Activated naive CD8-positive, alpha-beta T cell treated with anti-CD3 and anti-CD28 coated beads, Interleukin-2, amount 50 U/mL, for 24 hours (primary cell): ENCODE measurements around the gene OTOP3.
"Not testable (repeated sequence)": the region's sequence is repeated elsewhere in the genome, so short reads cannot be mapped to it uniquely, and the experiment has no call there.

ENCODE experiments used
- ATAC-seq: fragments of 150-1000 bp; cut with Tn5 transposase; one replicate; pipeline ENCODE4 v1.10.0; 2021
- DNase-seq: peaks from one replicate; pipeline ENCODE4 v3.0.0; 2021
- H3K27ac Mint-ChIP-seq: one replicate; pipeline ENCODE4 v1.8.0; 2021; ENCODE audit warnings: mild to moderate bottlenecking, mixed read lengths
- H3K27me3 Mint-ChIP-seq: one replicate; pipeline ENCODE4 v1.8.0; 2021; ENCODE audit warnings: mixed read lengths
- H3K36me3 Mint-ChIP-seq: one replicate; pipeline ENCODE4 v1.8.0; 2021; ENCODE audit warnings: low read depth, mixed read lengths
- H3K4me1 Mint-ChIP-seq: one replicate; pipeline ENCODE4 v1.8.0; 2021; ENCODE audit warnings: mixed read lengths
- H3K4me3 Mint-ChIP-seq: one replicate; pipeline ENCODE4 v1.8.0; 2021; ENCODE audit warnings: mild to moderate bottlenecking, moderate library complexity, mixed read lengths
- H3K9me3 Mint-ChIP-seq: one replicate; pipeline ENCODE4 v1.8.0; 2021; ENCODE audit warnings: mixed read lengths

OTOP3 gene

GRCh38 chr17:74904687-74905409 is 30.9 kb upstream of the OTOP3 start:
- H3K27ac Mint-ChIP-seq = no peak overlapping the region
- no peaks in the 10 kb centered on the region for H3K36me3 Mint-ChIP-seq
- no peaks in the 10 kb centered on the region for H3K4me1 Mint-ChIP-seq
- no peak for ATAC-seq
- DNase-seq = no peak
- peaks cover 13% of the 10 kb centered on the region for H3K27me3 Mint-ChIP-seq
- no peak overlapping the region for H3K4me3 Mint-ChIP-seq
- H3K9me3 Mint-ChIP-seq = no peaks in the 10 kb centered on the region

GRCh38 chr17:74906214-74906793 is 29.4 kb upstream of the OTOP3 start:
- H3K36me3 Mint-ChIP-seq, H3K4me1 Mint-ChIP-seq, H3K9me3 Mint-ChIP-seq, DNase-seq, H3K4me3 Mint-ChIP-seq, H3K27ac Mint-ChIP-seq, ATAC-seq: not testable (repeated sequence)
- H3K27me3 Mint-ChIP-seq = peaks cover 13% of the 10 kb centered on the region

- ATAC-seq (no peak), DNase-seq (no peak)
- Mint-ChIP-seq H3K27ac (no peak overlapping the region), H3K4me1 (no peaks in the 10 kb centered on the region), H3K4me3 (no peak overlapping the region), H3K9me3 (no peaks in the 10 kb centered on the region), H3K27me3 (peaks cover 7% of the 10 kb centered on the region), H3K36me3 (no peaks in the 10 kb centered on the region)
These were observed 28.7 kb upstream of the OTOP3 start for GRCh38 chr17:74907012-74907411.

GRCh38 chr17:74909097-74909496 is 26.6 kb upstream of the OTOP3 start:
- not testable (repeated sequence) for H3K4me3 Mint-ChIP-seq, ATAC-seq, H3K27ac Mint-ChIP-seq, H3K4me1 Mint-ChIP-seq, H3K27me3 Mint-ChIP-seq, DNase-seq, H3K9me3 Mint-ChIP-seq, H3K36me3 Mint-ChIP-seq

- H3K4me3 Mint-ChIP-seq, H3K9me3 Mint-ChIP-seq, H3K27ac Mint-ChIP-seq, H3K27me3 Mint-ChIP-seq, DNase-seq, H3K36me3 Mint-ChIP-seq, ATAC-seq, H3K4me1 Mint-ChIP-seq: not testable (repeated sequence)
These were observed 24.3 kb upstream of the OTOP3 start for GRCh38 chr17:74911423-74911822.

- Mint-ChIP-seq H3K27me3 (peaks cover 22% of the 10 kb centered on the region), H3K4me3 (no peak overlapping the region), H3K9me3 (no peaks in the 10 kb centered on the region), H3K27ac (no peak overlapping the region), H3K36me3 (no peaks in the 10 kb centered on the region), H3K4me1 (no peaks in the 10 kb centered on the region)
- DNase-seq (no peak), ATAC-seq (no peak)
These were observed 19.4 kb upstream of the OTOP3 start for GRCh38 chr17:74916136-74916850.

- H3K4me1 Mint-ChIP-seq = no peaks in the 10 kb centered on the region
- H3K4me3 Mint-ChIP-seq = no peak overlapping the region
- H3K36me3 Mint-ChIP-seq = no peaks in the 10 kb centered on the region
- DNase-seq (no peak), ATAC-seq (no peak)
- H3K27ac Mint-ChIP-seq = no peak overlapping the region
- peaks cover 28% of the 10 kb centered on the region for H3K27me3 Mint-ChIP-seq
- no peaks in the 10 kb centered on the region for H3K9me3 Mint-ChIP-seq
These were observed 18.9 kb upstream of the OTOP3 start for GRCh38 chr17:74916851-74917199.

GRCh38 chr17:74917430-74917829 is 18.3 kb upstream of the OTOP3 start:
- peaks cover under 1% of the 10 kb centered on the region for H3K4me1 Mint-ChIP-seq
- no peak overlapping the region for H3K27ac Mint-ChIP-seq
- no peak overlapping the region for H3K4me3 Mint-ChIP-seq
- H3K9me3 Mint-ChIP-seq = no peaks in the 10 kb centered on the region
- ATAC-seq (no peak), DNase-seq (no peak)
- H3K27me3 Mint-ChIP-seq = peaks cover 32% of the 10 kb centered on the region
- H3K36me3 Mint-ChIP-seq = no peaks in the 10 kb centered on the region

GRCh38 chr17:74918906-74919305 is 16.8 kb upstream of the OTOP3 start:
- Mint-ChIP-seq H3K4me3 (no peak overlapping the region), H3K27me3 (peaks cover 42% of the 10 kb centered on the region), H3K4me1 (peaks cover 3% of the 10 kb centered on the region), H3K9me3 (no peaks in the 10 kb centered on the region), H3K36me3 (no peaks in the 10 kb centered on the region), H3K27ac (no peak overlapping the region)
- DNase-seq (no peak), ATAC-seq (no peak)

GRCh38 chr17:74919440-74920305 is 16.0 kb upstream of the OTOP3 start:
- no peaks in the 10 kb centered on the region for H3K36me3 Mint-ChIP-seq
- H3K27me3 Mint-ChIP-seq = peaks cover 44% of the 10 kb centered on the region
- no peak overlapping the region for H3K4me3 Mint-ChIP-seq
- no peak overlapping the region for H3K27ac Mint-ChIP-seq
- DNase-seq (peak; percentile 22), ATAC-seq (peak; percentile 30)
- H3K9me3 Mint-ChIP-seq = no peaks in the 10 kb centered on the region
- peaks cover 6% of the 10 kb centered on the region for H3K4me1 Mint-ChIP-seq

GRCh38 chr17:74920306-74920620 is 15.4 kb upstream of the OTOP3 start:
- no peak for DNase-seq
- no peak overlapping the region for H3K27ac Mint-ChIP-seq
- no peak for ATAC-seq
- H3K4me3 Mint-ChIP-seq = no peak overlapping the region
- peaks cover 6% of the 10 kb centered on the region for H3K4me1 Mint-ChIP-seq
- peaks cover 50% of the 10 kb centered on the region for H3K27me3 Mint-ChIP-seq
- H3K9me3 Mint-ChIP-seq = no peaks in the 10 kb centered on the region
- no peaks in the 10 kb centered on the region for H3K36me3 Mint-ChIP-seq

- H3K4me1 Mint-ChIP-seq = peaks cover 6% of the 10 kb centered on the region
- ATAC-seq (no peak), DNase-seq (no peak)
- no peak overlapping the region for H3K4me3 Mint-ChIP-seq
- H3K36me3 Mint-ChIP-seq = no peaks in the 10 kb centered on the region
- H3K27me3 Mint-ChIP-seq = peaks cover 54% of the 10 kb centered on the region
- no peak overlapping the region for H3K27ac Mint-ChIP-seq
- no peaks in the 10 kb centered on the region for H3K9me3 Mint-ChIP-seq
These were observed 15.1 kb upstream of the OTOP3 start for GRCh38 chr17:74920642-74921025.

GRCh38 chr17:74921026-74921681 is 14.5 kb upstream of the OTOP3 start:
- H3K4me1 Mint-ChIP-seq = peaks cover 6% of the 10 kb centered on the region
- H3K4me3 Mint-ChIP-seq = no peak overlapping the region
- no peaks in the 10 kb centered on the region for H3K9me3 Mint-ChIP-seq
- ATAC-seq (no peak), DNase-seq (no peak)
- H3K27me3 Mint-ChIP-seq = peaks cover 57% of the 10 kb centered on the region
- no peaks in the 10 kb centered on the region for H3K36me3 Mint-ChIP-seq
- no peak overlapping the region for H3K27ac Mint-ChIP-seq

- Mint-ChIP-seq H3K36me3 (no peaks in the 10 kb centered on the region), H3K27me3 (peaks cover 58% of the 10 kb centered on the region), H3K9me3 (no peaks in the 10 kb centered on the region), H3K4me3 (no peak overlapping the region), H3K4me1 (peaks cover 6% of the 10 kb centered on the region), H3K27ac (no peak overlapping the region)
- DNase-seq (no peak), ATAC-seq (no peak)
These were observed 13.9 kb upstream of the OTOP3 start for GRCh38 chr17:74921769-74922168.
